ENCODE results near the gene AGBL5.

Gene AGBL5

GRCh38 chr2:27095745-27096651, 44.5 kb downstream of the AGBL5 start:
- TF ChIP-seq CTCF (IDR thresholded peaks at IDR 0.05; ENCODE audit: low read depth, low read length) = no peak
- no peak for DNase-seq (ENCODE audit: extremely low read depth, low read depth)

- DNase-seq (ENCODE audit: extremely low read depth, low read depth) = no peak
- TF ChIP-seq CTCF (IDR thresholded peaks at IDR 0.05; ENCODE audit: low read depth, low read length) = no peak
These were observed 45.4 kb downstream of the AGBL5 start for GRCh38 chr2:27096748-27097297.

GRCh38 chr2:27097341-27097740, 45.9 kb downstream of the AGBL5 start:
- DNase-seq (ENCODE audit: extremely low read depth, low read depth) = no peak
- TF ChIP-seq CTCF (IDR thresholded peaks at IDR 0.05; ENCODE audit: low read depth, low read length) = no peak

- DNase-seq (ENCODE audit: extremely low read depth, low read depth) = no peak
- TF ChIP-seq CTCF (IDR thresholded peaks at IDR 0.05; ENCODE audit: low read depth, low read length) = no peak
These were observed 48.0 kb downstream of the AGBL5 start for GRCh38 chr2:27099334-27099955.

GRCh38 chr2:27100036-27100435, 48.6 kb downstream of the AGBL5 start:
- TF ChIP-seq CTCF (IDR thresholded peaks at IDR 0.05; ENCODE audit: low read depth, low read length) = no peak
- DNase-seq (ENCODE audit: extremely low read depth, low read depth) = no peak

- DNase-seq (ENCODE audit: extremely low read depth, low read depth) = no peak
- no peak for TF ChIP-seq CTCF (IDR thresholded peaks at IDR 0.05; ENCODE audit: low read depth, low read length)
These were observed 50.9 kb downstream of the AGBL5 start for GRCh38 chr2:27102329-27102728.

GRCh38 chr2:27105981-27106380, 54.5 kb downstream of the AGBL5 start:
- no peak for TF ChIP-seq CTCF (IDR thresholded peaks at IDR 0.05; ENCODE audit: low read depth, low read length)

More at GRCh38 chr2:27105981-27106380, 54.5 kb downstream of the AGBL5 start:
- DNase-seq (ENCODE audit: extremely low read depth, low read depth) = no peak
